IMR-90 (cell line): Measurements from ENCODE around the gene BOD1L1. TPM values are rescaled to one million over a fixed set of nuclear protein-coding genes. Genes with fewer than 3 reads are reported as not detected.

Experiments
- ATAC-seq: fragments of 200-7000 bp; cut with Tn5 transposase; 2 replicates; pipeline ENCODE4 v1.9.1; 2020; ENCODE audit warnings: low read depth, mild to moderate bottlenecking, moderate library complexity
- BruUV-seq: library from RNA; stranded (reverse); fragments of 400-500 nt; replicated peaks from 2 replicates; lab custom pipeline; 2021; lab: Mats Ljungman, UMichigan
- CTCF ChIA-PET: fragments of 300-600 bp; formaldehyde crosslinking; extraction: SDS; loops from one replicate; lab custom pipeline; 2021; ENCODE audit warnings: antibody characterized with exemption; lab: Yijun Ruan, JAX
- POLR2A ChIA-PET: fragments of 300-600 bp; sonication (Branson Sonifier 250); formaldehyde crosslinking; loops from one replicate; lab custom pipeline; 2022; ENCODE audit warnings: antibody characterized with exemption; ENCODE audit not compliant: unreplicated experiment; lab: Charles Lee
- DNase-seq: peaks from one replicate; pipeline ENCODE4 v3.0.0; 2013
- H2AFZ ChIP-seq: replicated peaks from 2 replicates; pipeline ENCODE3; 2013; ENCODE audit warnings: low read length, mild to moderate bottlenecking; ENCODE audit not compliant: poor library complexity
- H2AK5ac ChIP-seq: 2 replicates; pipeline ENCODE4 v1.6.1; 2013; ENCODE audit warnings: low read depth, low read length, inconsistent platforms
- H2AK9ac ChIP-seq: replicated peaks from 2 replicates; pipeline ENCODE3; 2013; ENCODE audit warnings: mild to moderate bottlenecking, low read depth, low read length, moderate library complexity; ENCODE audit not compliant: poor library complexity
- H2BK120ac ChIP-seq: 2 replicates; pipeline ENCODE4 v1.6.1; 2013; ENCODE audit warnings: low read depth, low read length, inconsistent platforms
- H2BK15ac ChIP-seq: 3 replicates; pipeline ENCODE4 v1.6.1; 2013; ENCODE audit warnings: low read depth, low read length, inconsistent platforms
- H2BK20ac ChIP-seq: 2 replicates; pipeline ENCODE4 v1.6.1; 2013; ENCODE audit warnings: low read depth, mild to moderate bottlenecking, inconsistent platforms, low read length, moderate library complexity
- H2BK5ac ChIP-seq: 2 replicates; pipeline ENCODE4 v1.6.1; 2013; ENCODE audit warnings: mild to moderate bottlenecking, low read depth, low read length, inconsistent platforms; ENCODE audit not compliant: poor library complexity, severe bottlenecking
- H3K14ac ChIP-seq: replicated peaks from 2 replicates; pipeline ENCODE4 v1.6.1; 2013; ENCODE audit warnings: low read depth, low read length, inconsistent platforms
- H3K18ac ChIP-seq: 2 replicates; pipeline ENCODE4 v1.6.1; 2013; ENCODE audit warnings: low read depth, low read length, control low read depth
- H3K23ac ChIP-seq: 2 replicates; pipeline ENCODE4 v1.6.1; 2013; ENCODE audit warnings: low read depth, low read length, inconsistent platforms
- H3K27ac ChIP-seq: 2 replicates; pipeline ENCODE4 v1.5.1; 2013; ENCODE audit warnings: mild to moderate bottlenecking, control low read depth, low read length; ENCODE audit not compliant: insufficient read depth
- H3K27me3 ChIP-seq: 2 replicates; pipeline ENCODE4 v1.6.1; 2013; ENCODE audit warnings: low read length; ENCODE audit not compliant: control insufficient read depth, insufficient read depth
- H3K36me3 ChIP-seq: 2 replicates; pipeline ENCODE4 v1.6.1; 2013; ENCODE audit warnings: low read length, mixed read lengths; ENCODE audit not compliant: control insufficient read depth, insufficient read depth
- H3K4ac ChIP-seq: 2 replicates; pipeline ENCODE4 v1.6.1; 2013; ENCODE audit warnings: low read depth, low read length, inconsistent platforms
- H3K4me1 ChIP-seq: 2 replicates; pipeline ENCODE4 v1.6.1; 2013; ENCODE audit warnings: low read length, mixed read lengths; ENCODE audit not compliant: control insufficient read depth, insufficient read depth
- H3K4me2 ChIP-seq: 2 replicates; pipeline ENCODE4 v1.6.1; 2013; ENCODE audit warnings: low read depth, mild to moderate bottlenecking, control low read depth, low read length, moderate library complexity
- H3K4me3 ChIP-seq: 2 replicates; pipeline ENCODE4 v1.5.1; 2013; ENCODE audit warnings: low read depth, mild to moderate bottlenecking, control low read depth, low read length, moderate library complexity; ENCODE audit not compliant: insufficient read depth
- H3K56ac ChIP-seq: 2 replicates; pipeline ENCODE4 v1.6.1; 2013; ENCODE audit warnings: low read length, inconsistent platforms; ENCODE audit not compliant: insufficient read depth; ENCODE audit errors: extremely low read depth
- H3K79me1 ChIP-seq, 2 experiments: 2 replicates each; pipeline ENCODE4 v1.6.1; 2013; ENCODE audit warnings: low read length in 2 of 2, inconsistent platforms in 1 of 2, low read depth in 1 of 2
- H3K9ac ChIP-seq: 2 replicates; pipeline ENCODE4 v1.6.1; 2013; ENCODE audit warnings: low read depth, low read length, control low read depth
- H3K9me1 ChIP-seq: 2 replicates; pipeline ENCODE4 v1.6.1; 2013; ENCODE audit warnings: low read length, inconsistent platforms; ENCODE audit not compliant: insufficient read depth
- H3K9me3 ChIP-seq: 2 replicates; pipeline ENCODE4 v1.6.1; 2013; ENCODE audit warnings: low read length; ENCODE audit not compliant: control insufficient read depth, insufficient read depth
- H4K20me1 ChIP-seq: 2 replicates; pipeline ENCODE4 v1.6.1; 2013; ENCODE audit warnings: low read length, inconsistent platforms; ENCODE audit not compliant: insufficient read depth
- H4K5ac ChIP-seq: 2 replicates; pipeline ENCODE4 v1.6.1; 2013; ENCODE audit warnings: mild to moderate bottlenecking, low read depth, low read length, control low read depth
- H4K8ac ChIP-seq, 2 experiments: 2 replicates each; pipeline ENCODE4 v1.6.1; 2013; ENCODE audit warnings: low read depth in 2 of 2, low read length in 2 of 2, control low read depth in 1 of 2, inconsistent platforms in 1 of 2
- H4K91ac ChIP-seq: 2 replicates; pipeline ENCODE4 v1.6.1; 2013; ENCODE audit warnings: low read depth, low read length, inconsistent platforms; ENCODE audit not compliant: insufficient read depth
- CEBPB ChIP-seq: IDR thresholded peaks from 2 replicates; pipeline ENCODE4 v1.6.1; 2012; ENCODE audit warnings: low read depth, low read length, improper control_type of control experiment
- CHD1 ChIP-seq: IDR thresholded peaks from 2 replicates; pipeline ENCODE4 v1.6.1; 2012; ENCODE audit warnings: low read depth, low read length, improper control_type of control experiment
- FOS ChIP-seq: fragments of 150-350 bp; IDR thresholded peaks from 2 replicates; pipeline ENCODE4 v1.6.1; 2016; ENCODE audit warnings: low read depth, low read length
- MAFK ChIP-seq: IDR thresholded peaks from 2 replicates; pipeline ENCODE4 v1.6.1; 2012; ENCODE audit warnings: low read depth, low read length, improper control_type of control experiment
- MAZ ChIP-seq: IDR thresholded peaks from 2 replicates; pipeline ENCODE4 v1.6.1; 2012; ENCODE audit warnings: low read depth, mild to moderate bottlenecking, low read length, improper control_type of control experiment, moderate library complexity, borderline replicate concordance
- MXI1 ChIP-seq: IDR thresholded peaks from 2 replicates; pipeline ENCODE4 v1.6.1; 2012; ENCODE audit warnings: low read depth, mild to moderate bottlenecking, low read length, moderate library complexity, borderline replicate concordance
- NFE2L2 ChIP-seq: fragments of 150-350 bp; IDR thresholded peaks from 2 replicates; pipeline ENCODE4 v1.6.1; 2016; ENCODE audit warnings: low read depth, mild to moderate bottlenecking, low read length
- POLR2A ChIP-seq: IDR thresholded peaks from 2 replicates; pipeline ENCODE4 v1.6.1; 2012; ENCODE audit warnings: mild to moderate bottlenecking, low read depth, low read length
- RAD21 ChIP-seq: IDR thresholded peaks from 2 replicates; pipeline ENCODE4 v1.6.1; 2012; ENCODE audit warnings: low read length, improper control_type of control experiment
- RCOR1 ChIP-seq: IDR thresholded peaks from 2 replicates; pipeline ENCODE4 v1.6.1; 2012; ENCODE audit warnings: mild to moderate bottlenecking, low read length, improper control_type of control experiment; ENCODE audit not compliant: insufficient replicate concordance
- RFX5 ChIP-seq: IDR thresholded peaks from 2 replicates; pipeline ENCODE4 v1.8.0; 2012; ENCODE audit warnings: low read depth, mild to moderate bottlenecking, low read length, moderate library complexity
- SMC3 ChIP-seq: fragments of 150-350 bp; IDR thresholded peaks from 2 replicates; pipeline ENCODE4 v1.6.1; 2016; ENCODE audit warnings: low read depth, mild to moderate bottlenecking, antibody characterized with exemption, low read length, moderate library complexity
- WGBS, 2 experiments: methylation state at CpG; one replicate each; pipeline versions ENCODE4 v1.1.5 to v1.1.7; 2013; ENCODE audit warnings: missing lambda C conversion rate in 2 of 2; ENCODE audit not compliant: insufficient read length in 1 of 2; ENCODE audit errors: extremely low coverage in 2 of 2; 5-methylcytosine and 5-hydroxymethylcytosine counted together
- dilution Hi-C: fragments of 300-500 bp; cut with HindIII; formaldehyde crosslinking; loops from one replicate; pipeline ENCODE4 v1.14.3; 2018; ENCODE audit warnings: low sequenced_read_pairs; ENCODE audit not compliant: unreplicated experiment
- in situ Hi-C: fragments of 300-500 bp; cut with MboI; formaldehyde crosslinking; loops from 3 replicates; pipeline ENCODE4 v1.14.3; 2019; ENCODE audit warnings: low sequenced_read_pairs, inconsistent platforms, mixed read lengths
- intact Hi-C: fragments of 100-400 bp; cut with micrococcal nuclease; formaldehyde crosslinking; loops from 2 replicates; pipeline ENCODE4 v1.10.0; 2022
- polyA plus RNA-seq, 3 experiments: library from polyadenylated mRNA; depleted of rRNA; stranded (reverse); fragments of >200 nt; gene quantifications; 2 replicates each; pipeline ENCODE4 v1.2.3, GENCODE V29; 2012; ENCODE audit warnings: low replicate concordance in 1 of 3
- total RNA-seq: library from RNA; depleted of rRNA; stranded (reverse); fragments of >200 nt; gene quantifications from 2 replicates; pipeline ENCODE4 v1.2.3, GENCODE V29; 2012
- TF ChIP-seq, protein P1 (sequence below): fragments of 150-350 bp; IDR thresholded peaks from 2 replicates; pipeline ENCODE4 v1.6.1; 2017; ENCODE audit warnings: mild to moderate bottlenecking, antibody characterized with exemption, low read length, low read depth

The BOD1L1 gene
- total and polyA plus RNA-seq, 2 of the 4 experiments (the other 2 are of a cell fraction), result 13.5 to 26.9 TPM

DNA sequence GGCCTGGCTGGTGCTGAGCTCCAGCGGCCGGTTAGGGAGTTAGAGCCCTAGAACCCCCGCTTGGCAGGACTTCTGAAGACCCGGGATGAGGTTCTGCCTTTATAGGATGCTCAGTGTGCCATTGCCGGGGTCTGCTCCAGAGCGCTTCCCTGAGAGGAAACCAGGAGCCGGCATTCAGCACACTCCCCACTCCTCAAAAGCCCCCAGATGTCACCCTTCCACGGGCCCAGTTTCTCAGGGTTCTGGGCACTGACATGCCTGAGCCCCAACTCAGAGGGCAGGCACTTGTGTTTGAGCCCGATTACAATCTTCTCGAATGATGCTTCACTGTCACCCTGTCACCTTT, 89.7 kb downstream of the BOD1L1 start:
- no peak overlapping the region for H4K8ac ChIP-seq
- no peak overlapping the region for H3K56ac ChIP-seq
- H3K9ac ChIP-seq, result no peak overlapping the region
- BruUV-seq, result no TSS peak
- CTCF ChIA-PET, result no interaction called here
- DNase-seq (no peak), ATAC-seq (no peak)
- H3K79me1 ChIP-seq, result no peaks in the 10 kb centered on the region
- POLR2A ChIA-PET, result no interaction called here
- no peak overlapping the region for H3K14ac ChIP-seq
- peaks cover 98% of the 10 kb centered on the region for H3K27me3 ChIP-seq
- H2AK5ac ChIP-seq, result no peak overlapping the region
- H3K18ac ChIP-seq, result no peak overlapping the region
- H2AK9ac ChIP-seq, result no peak overlapping the region
- H3K4ac ChIP-seq, result no peak overlapping the region
- no peak overlapping the region for H3K4me2 ChIP-seq
- in situ Hi-C loops, result no loop called here
- H2BK120ac ChIP-seq, result no peak overlapping the region
- H3K27ac ChIP-seq, result no peak overlapping the region
- no peak overlapping the region for H3K23ac ChIP-seq
- WGBS, 2 experiments, result 10% methylated on average over 2 of the region's 10 CpGs; no CpG with 5 or more reads in 1 of the 2 experiments
- no peaks in the 10 kb centered on the region for H4K20me1 ChIP-seq
- peaks cover 15% of the 10 kb centered on the region for H3K9me3 ChIP-seq
- H2BK5ac ChIP-seq, result no peak overlapping the region
- no peak overlapping the region for H3K4me3 ChIP-seq
- no peak overlapping the region for H4K5ac ChIP-seq
- TF ChIP-seq MAFK, result no peak
- TF ChIP-seq RFX5, result no peak
- no peak for TF ChIP-seq RAD21
- no peak for TF ChIP-seq MXI1
- no peak for TF ChIP-seq RCOR1
- no peak for TF ChIP-seq CHD1
- TF ChIP-seq POLR2A, result no peak
- no peak for TF ChIP-seq CEBPB
- TF ChIP-seq NFE2L2, result no peak
- TF ChIP-seq, protein P1, sequence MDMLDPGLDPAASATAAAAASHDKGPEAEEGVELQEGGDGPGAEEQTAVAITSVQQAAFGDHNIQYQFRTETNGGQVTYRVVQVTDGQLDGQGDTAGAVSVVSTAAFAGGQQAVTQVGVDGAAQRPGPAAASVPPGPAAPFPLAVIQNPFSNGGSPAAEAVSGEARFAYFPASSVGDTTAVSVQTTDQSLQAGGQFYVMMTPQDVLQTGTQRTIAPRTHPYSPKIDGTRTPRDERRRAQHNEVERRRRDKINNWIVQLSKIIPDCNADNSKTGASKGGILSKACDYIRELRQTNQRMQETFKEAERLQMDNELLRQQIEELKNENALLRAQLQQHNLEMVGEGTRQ, result no peak
- no peak for TF ChIP-seq SMC3
- no peak for TF ChIP-seq FOS
- TF ChIP-seq MAZ, result no peak
- no peaks in the 10 kb centered on the region for H3K36me3 ChIP-seq
- no peaks in the 10 kb centered on the region for H3K9me1 ChIP-seq
- no peaks in the 10 kb centered on the region for H3K4me1 ChIP-seq
- no peak overlapping the region for H2BK20ac ChIP-seq
- H4K91ac ChIP-seq, result no peak overlapping the region
- no peak overlapping the region for H2BK15ac ChIP-seq
- dilution Hi-C loops, result no loop called here
- intact Hi-C loops, result no loop called here
- no peak overlapping the region for H2AFZ ChIP-seq
